ENCODE data around the gene IGLL1. TPM values are rescaled to one million over a fixed set of nuclear protein-coding genes. Genes with fewer than 3 reads are reported as not detected.

IGLL1 gene
- total RNA-seq, 1 donor from 2014 or later: not detected

GRCh38 chr22:23527971-23528740 is 51.9 kb downstream of the IGLL1 start:
- DNase-seq (ENCODE audit: low spot score): no peak

GRCh38 chr22:23526596-23527316 is 53.3 kb downstream of the IGLL1 start:
- no peak for DNase-seq (ENCODE audit: low spot score)

- no peak for DNase-seq (ENCODE audit: low spot score)
These were observed 54.6 kb downstream of the IGLL1 start for GRCh38 chr22:23525510-23525909.

- DNase-seq (ENCODE audit: low spot score): no peak
These were observed 55.9 kb downstream of the IGLL1 start for GRCh38 chr22:23524226-23524625.

GRCh38 chr22:23523713-23524112 is 56.4 kb downstream of the IGLL1 start:
- DNase-seq (ENCODE audit: low spot score): no peak

Other genes with a start within 250 kb of the IGLL1 start
- gene DRICH1, start 52.0 kb upstream of the IGLL1 start, total RNA-seq: 1.1 TPM
- 0.49 TPM for gene RGL4, start 110.7 kb upstream of the IGLL1 start, total RNA-seq
- gene ZNF70, start 170.8 kb upstream of the IGLL1 start, total RNA-seq: 6.8 TPM
- not detected for gene VPREB3, start 174.1 kb upstream of the IGLL1 start, total RNA-seq
- 1.8 TPM for gene C22orf15, start 182.7 kb upstream of the IGLL1 start, total RNA-seq
- 148 TPM for gene CHCHD10, start 187.7 kb upstream of the IGLL1 start, total RNA-seq
- 4.4 TPM for gene MMP11, start 192.6 kb upstream of the IGLL1 start, total RNA-seq
- 70.7 TPM for gene SMARCB1, start 206.7 kb upstream of the IGLL1 start, total RNA-seq